GM12801 (cell line): ENCODE measurements around the gene MARS1.

Experiments used
- CTCF ChIP-seq: IDR thresholded peaks from one replicate; pipeline ENCODE4 v1.5.1; 2011; ENCODE audit warnings: control low read depth; ENCODE audit not compliant: insufficient read length; ENCODE audit errors: extremely low read depth

Gene MARS1

GRCh38 chr12:57465747-57466505, 21.9 kb upstream of the MARS1 start:
- no peak for TF ChIP-seq CTCF

GRCh38 chr12:57467212-57467874, 20.5 kb upstream of the MARS1 start:
- TF ChIP-seq CTCF = no peak

- TF ChIP-seq CTCF = no peak
Measured at GRCh38 chr12:57467915-57468314, 20.0 kb upstream of the MARS1 start.

GRCh38 chr12:57469296-57470164, 18.3 kb upstream of the MARS1 start:
- TF ChIP-seq CTCF = no peak

- no peak for TF ChIP-seq CTCF
Measured at GRCh38 chr12:57470286-57470969, 17.4 kb upstream of the MARS1 start.

GRCh38 chr12:57470970-57471656, 16.8 kb upstream of the MARS1 start:
- TF ChIP-seq CTCF = no peak
